Stomach (tissue), 9 donors: ENCODE results near the gene SLC7A4. TPM values are rescaled to one million over a fixed set of nuclear protein-coding genes. Genes with fewer than 3 reads are reported as not detected.

Source experiments
- DNase-seq, 2 donors: peaks; one replicate each; pipeline versions ENCODE4 v3.0.0 to v3.0.0-alpha.2; 2013 to 2019
- H3K27ac ChIP-seq, 5 donors: fragments of 200-600 bp in 4 of 5; sonication (generic) in 4 of 5; one replicate each; pipeline ENCODE4 v1.5.1; 2013 to 2019; ENCODE audit warnings: mild to moderate bottlenecking in 1 of 5, moderate library complexity in 1 of 5
- H3K27me3 ChIP-seq, 3 donors: fragments of 200-600 bp; sonication (generic); one replicate each; pipeline ENCODE4 v1.5.1; 2017 to 2019; ENCODE audit warnings: mixed run types in 1 of 3
- H3K36me3 ChIP-seq, 4 donors: fragments of 200-600 bp; sonication (generic); 1 replicate in 3 of 4; 2 replicates in 1 of 4; pipeline ENCODE4 v1.5.1; 2016 to 2019
- H3K4me1 ChIP-seq, 4 donors: fragments of 200-600 bp; sonication (generic); one replicate each; pipeline ENCODE4 v1.5.1; 2016 to 2019
- H3K4me3 ChIP-seq, 4 donors: fragments of 200-600 bp; sonication (generic) in 3 of 4; one replicate each; pipeline ENCODE4 v1.5.1; 2016 to 2019; ENCODE audit warnings: mild to moderate bottlenecking in 1 of 4
- H3K9me3 ChIP-seq, 4 donors: fragments of 200-600 bp; sonication (generic); one replicate each; pipeline ENCODE4 v1.5.1; 2016 to 2019
- CTCF ChIP-seq, 7 experiments: fragments of 450-650 bp in 4 of 7; fragments of 200-600 bp in 3 of 7; sonication (generic) in 3 of 7; IDR thresholded peaks; one replicate each; pipeline ENCODE4 v1.5.1; 2016 to 2019; ENCODE audit warnings: antibody characterized with exemption in 7 of 7, control low read depth in 2 of 7, mild to moderate bottlenecking in 1 of 7
- EP300 ChIP-seq: sonication (generic); formaldehyde crosslinking; IDR thresholded peaks from one replicate; pipeline ENCODE4 v1.6.1; 2017; ENCODE audit warnings: antibody characterized with exemption
- POLR2A ChIP-seq, 4 donors: fragments of 450-650 bp; IDR thresholded peaks; one replicate each; pipeline ENCODE4 v1.6.1; 2016; ENCODE audit warnings: antibody characterized with exemption in 4 of 4, control low read depth in 2 of 4, mild to moderate bottlenecking in 1 of 4, moderate library complexity in 1 of 4
- POLR2AphosphoS5 ChIP-seq, 3 donors: sonication (generic); formaldehyde crosslinking; IDR thresholded peaks; one replicate each; pipeline ENCODE4 v1.6.1; 2016; ENCODE audit warnings: antibody characterized with exemption in 3 of 3
- WGBS, 5 donors: extraction: QIAGEN DNeasy Blood & Tissue Kit in 3 of 5; methylation state at CpG; one replicate each; pipeline versions ENCODE4 v1.1.5 to v1.1.7; 2013 to 2018; 5-methylcytosine and 5-hydroxymethylcytosine counted together
- intact Hi-C: fragments of 100-400 bp; cut with DNase I; formaldehyde crosslinking; loops from one replicate; pipeline ENCODE4 v1.15.1; 2023; ENCODE audit warnings: low total_unique reads
- polyA plus RNA-seq, 3 donors: library from polyadenylated mRNA; stranded (reverse); fragments of 200-250 nt; gene quantifications; one replicate each; pipeline ENCODE4 v1.2.3, GENCODE V29; 2013
- total RNA-seq, 5 donors: library from RNA; depleted of rRNA; stranded (reverse); fragments of >200 nt; gene quantifications; one replicate each; pipeline versions ENCODE4 v1.1.0 to v1.2.3, GENCODE V29; 2014 to 2016
- donor health status: healthy with polysubstance abuse.
- donor health status: Bipolar disorder and iron deficiency.
- donor health status: healthy.

Gene SLC7A4
- total and polyA plus RNA-seq, 8 donors, result 0.12 to 1.0 (median 0.18) TPM; not detected in 5

GRCh38 chr22:21077884-21078508 is 45.6 kb upstream of the SLC7A4 start:
- no peak overlapping the region for H3K4me3 ChIP-seq
- H3K27me3 ChIP-seq, result peaks cover 0 to 22% (median 0%) of the 10 kb centered on the region in 3 donors
- no peak for DNase-seq
- H3K4me1 ChIP-seq, result no peaks in the 10 kb centered on the region
- no peaks in the 10 kb centered on the region for H3K9me3 ChIP-seq
- H3K36me3 ChIP-seq, result no peaks in the 10 kb centered on the region
- no peak overlapping the region for H3K27ac ChIP-seq
- intact Hi-C loops, result no loop called here
- TF ChIP-seq POLR2AphosphoS5 (IDR thresholded peaks at IDR 0.05) (no peak), CTCF (IDR thresholded peaks at IDR 0.05) (no peak), POLR2A (IDR thresholded peaks at IDR 0.05) (no peak), EP300 (no peak)
- WGBS, 5 donors, result 70 to 73% (median 71%) methylated on average over 15 to 16 of the region's 16 CpGs

- Histone ChIP-seq H3K36me3 (no peaks in the 10 kb centered on the region), H3K9me3 (no peaks in the 10 kb centered on the region), H3K27me3 (peaks cover 0 to 22% (median 0%) of the 10 kb centered on the region in 3 donors), H3K27ac (no peak overlapping the region), H3K4me3 (no peak overlapping the region), H3K4me1 (no peaks in the 10 kb centered on the region)
- intact Hi-C loops, result no loop called here
- WGBS, 5 donors, result 81 to 89% (median 84%) methylated on average over 17 to 21 of the region's 21 CpGs
- no peak for TF ChIP-seq EP300
- TF ChIP-seq POLR2AphosphoS5 (IDR thresholded peaks at IDR 0.05), result no peak
- TF ChIP-seq POLR2A (IDR thresholded peaks at IDR 0.05), result no peak
- no peak for TF ChIP-seq CTCF (IDR thresholded peaks at IDR 0.05)
- no peak for DNase-seq
Observed at GRCh38 chr22:21076912-21077625, 44.7 kb upstream of the SLC7A4 start.

GRCh38 chr22:21075516-21076138 is 43.3 kb upstream of the SLC7A4 start:
- WGBS, 5 donors, result 85 to 95% (median 93%) methylated on average over 14 of the region's 14 CpGs
- intact Hi-C loops, result no loop called here
- TF ChIP-seq EP300 (no peak), POLR2A (IDR thresholded peaks at IDR 0.05) (no peak), CTCF (IDR thresholded peaks at IDR 0.05) (no peak), POLR2AphosphoS5 (IDR thresholded peaks at IDR 0.05) (no peak)

GRCh38 chr22:21074102-21074715 is 41.8 kb upstream of the SLC7A4 start:
- WGBS, 5 donors, result 52 to 81% (median 61%) methylated on average over 7 of the region's 7 CpGs
- Histone ChIP-seq H3K36me3 (no peaks in the 10 kb centered on the region), H3K4me1 (no peaks in the 10 kb centered on the region), H3K9me3 (peaks cover 0 to 4% (median 0%) of the 10 kb centered on the region in 4 donors), H3K27me3 (peaks cover 0 to 11% (median 0%) of the 10 kb centered on the region in 3 donors), H3K27ac (no peak overlapping the region), H3K4me3 (no peak overlapping the region)
- intact Hi-C loops, result no loop called here
- DNase-seq, result no peak
- TF ChIP-seq POLR2AphosphoS5 (IDR thresholded peaks at IDR 0.05) (no peak), EP300 (no peak), CTCF (IDR thresholded peaks at IDR 0.05) (no peak), POLR2A (IDR thresholded peaks at IDR 0.05) (no peak)

More at GRCh38 chr22:21075516-21076138, 43.3 kb upstream of the SLC7A4 start:
- H3K27ac ChIP-seq, result no peak overlapping the region
- H3K4me3 ChIP-seq, result no peak overlapping the region
- peaks cover 0 to 4% (median 0%) of the 10 kb centered on the region in 4 donors for H3K9me3 ChIP-seq
- H3K27me3 ChIP-seq, result peaks cover 0 to 18% (median 0%) of the 10 kb centered on the region in 3 donors
- no peak for DNase-seq
- H3K36me3 ChIP-seq, result no peaks in the 10 kb centered on the region
- no peaks in the 10 kb centered on the region for H3K4me1 ChIP-seq
